GM18858 (cell line): Measurements from ENCODE around the gene LPIN1.

Experiments used
- ATAC-seq: cut with Tn5 transposase; IDR thresholded peaks from one replicate; pipeline ENCODE4 v1.9.1; 2021; ENCODE audit not compliant: unreplicated experiment

LPIN1 gene

GRCh38 chr2:11746376-11746806, at the start of gene LPIN1:
TSS of gene LPIN1 (plus strand) at chr2:11746632. CDS start at chr2:11765542, 18,910 bp downstream.
- ATAC-seq, result peak; percentile 32

GRCh38 chr2:11696736-11697102, 49.7 kb upstream of the LPIN1 start:
- no peak for ATAC-seq

- ATAC-seq, result no peak
These were observed 49.1 kb upstream of the LPIN1 start for GRCh38 chr2:11697103-11697871.

- no peak for ATAC-seq
These were observed 48.2 kb upstream of the LPIN1 start for GRCh38 chr2:11698009-11698922.

GRCh38 chr2:11699686-11700670, 46.5 kb upstream of the LPIN1 start:
- no peak for ATAC-seq

GRCh38 chr2:11701206-11701605, 45.2 kb upstream of the LPIN1 start:
- no peak for ATAC-seq

GRCh38 chr2:11701751-11702301, 44.6 kb upstream of the LPIN1 start:
- ATAC-seq, result no peak

- ATAC-seq, result no peak
These were observed 43.5 kb upstream of the LPIN1 start for GRCh38 chr2:11702946-11703345.

- no peak for ATAC-seq
These were observed 42.7 kb upstream of the LPIN1 start for GRCh38 chr2:11703700-11704099.

GRCh38 chr2:11705063-11705462, 41.4 kb upstream of the LPIN1 start:
- ATAC-seq, result no peak

- ATAC-seq, result no peak
These were observed 40.7 kb upstream of the LPIN1 start for GRCh38 chr2:11705711-11706110.

GRCh38 chr2:11708106-11708505, 38.3 kb upstream of the LPIN1 start:
- no peak for ATAC-seq

GRCh38 chr2:11709293-11709692, 37.1 kb upstream of the LPIN1 start:
- no peak for ATAC-seq

GRCh38 chr2:11710210-11710609, 36.2 kb upstream of the LPIN1 start:
- no peak for ATAC-seq

GRCh38 chr2:11710632-11711353, 35.6 kb upstream of the LPIN1 start:
- no peak for ATAC-seq

GRCh38 chr2:11711354-11711716, 35.1 kb upstream of the LPIN1 start:
- no peak for ATAC-seq

- ATAC-seq, result no peak
These were observed 34.7 kb upstream of the LPIN1 start for GRCh38 chr2:11711751-11712150.

- ATAC-seq, result no peak
These were observed 33.6 kb upstream of the LPIN1 start for GRCh38 chr2:11712866-11713265.

- no peak for ATAC-seq
These were observed 32.6 kb upstream of the LPIN1 start for GRCh38 chr2:11713815-11714214.
